NCI-H510A (cell line): Measurements from ENCODE around the gene GTF2F2.

Experiments used
- DNase-seq: peaks from one replicate; lab custom pipeline; 2025; lab: John Stamatoyannopoulos, UW

The GTF2F2 gene

GRCh38 chr13:45119991-45120864, at the start of gene GTF2F2:
Gene GTF2F2 (plus strand): TSS chr13:45120510. CDS start chr13:45120656, 146 bp downstream.
- peak; percentile 13 for DNase-seq

- no peak for DNase-seq
Measured at GRCh38 chr13:45073809-45074208, 46.5 kb upstream of the GTF2F2 start.

- no peak for DNase-seq
Measured at GRCh38 chr13:45074721-45075120, 45.6 kb upstream of the GTF2F2 start.

GRCh38 chr13:45078003-45078402, 42.3 kb upstream of the GTF2F2 start:
- no peak for DNase-seq

GRCh38 chr13:45082964-45083363, 37.3 kb upstream of the GTF2F2 start:
- DNase-seq = no peak

- DNase-seq = no peak
Measured at GRCh38 chr13:45084515-45084914, 35.8 kb upstream of the GTF2F2 start.

GRCh38 chr13:45086484-45086883, 33.8 kb upstream of the GTF2F2 start:
- DNase-seq = no peak

GRCh38 chr13:45092663-45093062, 27.6 kb upstream of the GTF2F2 start:
- no peak for DNase-seq

- no peak for DNase-seq
Measured at GRCh38 chr13:45100573-45101262, 19.6 kb upstream of the GTF2F2 start.

- no peak for DNase-seq
Measured at GRCh38 chr13:45101327-45102018, 18.8 kb upstream of the GTF2F2 start.

- no peak for DNase-seq
Measured at GRCh38 chr13:45102136-45102507, 18.2 kb upstream of the GTF2F2 start.

GRCh38 chr13:45103449-45103848, 16.9 kb upstream of the GTF2F2 start:
- DNase-seq = no peak

- no peak for DNase-seq
Measured at GRCh38 chr13:45104261-45104660, 16.0 kb upstream of the GTF2F2 start.

- no peak for DNase-seq
Measured at GRCh38 chr13:45105895-45106294, 14.4 kb upstream of the GTF2F2 start.

GRCh38 chr13:45107539-45107938, 12.8 kb upstream of the GTF2F2 start:
- DNase-seq = no peak

- DNase-seq = no peak
Measured at GRCh38 chr13:45108716-45109101, 11.6 kb upstream of the GTF2F2 start.

- no peak for DNase-seq
Measured at GRCh38 chr13:45109102-45109720, 11.1 kb upstream of the GTF2F2 start.

GRCh38 chr13:45113233-45114224, 6.8 kb upstream of the GTF2F2 start:
- DNase-seq = no peak

- DNase-seq = no peak
Measured at GRCh38 chr13:45119469-45119990, 780 bp upstream of the GTF2F2 start.

GRCh38 chr13:45120967-45121831, 889 bp downstream of the GTF2F2 start:
- DNase-seq = no peak
